Stimulated activated CD8-positive, alpha-beta memory T cell treated with anti-CD3 and anti-CD28 coated beads, Interleukin-15, amount 100 ng/mL, for 48 hours (primary cell): ENCODE results near the gene DDX4.
"Not testable (repeated sequence)": the region's sequence is repeated elsewhere in the genome, so short reads cannot be mapped to it uniquely, and the experiment has no call there.

Source experiments
- DNase-seq, 2 donors: peaks; one replicate each; pipeline ENCODE4 v3.0.0-alpha.2; 2020; ENCODE audit warnings: low read depth in 2 of 2

DDX4 gene

DNA sequence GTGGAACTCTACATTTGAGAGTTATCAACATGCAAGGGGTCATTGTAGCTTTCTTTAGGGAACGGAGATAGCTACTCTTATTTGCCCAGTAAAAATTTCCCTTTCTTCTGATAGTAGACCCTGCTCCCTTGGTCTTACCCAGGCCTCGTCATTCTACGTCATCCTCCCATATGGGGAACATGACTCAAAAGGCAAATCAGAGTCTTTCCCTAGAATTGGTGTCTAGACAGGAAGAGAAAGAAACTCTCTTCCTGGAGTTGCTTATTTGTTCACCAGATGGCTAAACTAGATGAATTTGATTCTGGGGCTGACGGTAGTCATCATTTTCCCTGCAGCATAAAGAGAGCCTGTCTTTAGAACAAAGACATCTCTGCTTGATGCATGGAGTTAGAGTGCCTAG, 13.6 kb upstream of the DDX4 start:
- DNase-seq = no peak

DNA sequence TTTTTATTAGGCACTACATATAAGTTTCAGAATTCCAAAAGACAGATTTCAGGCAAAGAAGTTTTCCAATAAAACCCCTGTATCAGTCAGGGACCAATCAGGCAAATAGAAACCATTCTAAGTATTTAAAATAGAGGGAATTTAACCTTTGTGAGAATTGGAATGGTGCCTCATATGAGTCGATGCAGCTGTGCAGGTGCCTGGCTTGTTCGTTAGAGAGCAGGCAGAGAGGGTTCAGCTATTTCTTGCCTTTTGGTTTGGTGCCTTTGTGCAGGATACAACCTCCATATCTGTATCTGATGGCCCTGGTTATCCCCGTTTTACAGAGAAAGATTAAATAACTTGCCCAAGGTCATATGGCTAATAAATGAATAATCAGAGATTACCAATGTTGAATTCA, 6.0 kb upstream of the DDX4 start:
- no peak for DNase-seq

DNA sequence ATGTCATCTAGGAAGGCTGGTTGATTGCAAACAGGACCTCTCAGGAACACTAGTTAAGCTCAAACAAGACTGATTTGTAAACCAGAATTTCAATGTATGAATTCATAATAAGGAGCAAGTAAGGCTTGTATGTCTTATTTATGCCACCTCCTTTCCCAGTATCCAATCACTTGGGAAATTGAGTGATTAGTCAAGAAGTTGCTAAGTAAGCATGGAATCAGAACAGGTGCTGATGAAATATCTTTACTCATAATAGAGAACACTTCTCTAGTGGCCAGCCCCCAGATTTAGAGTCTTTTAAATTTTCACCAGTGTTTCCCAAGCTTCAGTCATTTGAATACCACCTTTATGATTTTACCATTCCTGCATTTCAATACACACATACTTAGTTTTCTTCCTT, 5.3 kb upstream of the DDX4 start:
- DNase-seq = no peak

DNA sequence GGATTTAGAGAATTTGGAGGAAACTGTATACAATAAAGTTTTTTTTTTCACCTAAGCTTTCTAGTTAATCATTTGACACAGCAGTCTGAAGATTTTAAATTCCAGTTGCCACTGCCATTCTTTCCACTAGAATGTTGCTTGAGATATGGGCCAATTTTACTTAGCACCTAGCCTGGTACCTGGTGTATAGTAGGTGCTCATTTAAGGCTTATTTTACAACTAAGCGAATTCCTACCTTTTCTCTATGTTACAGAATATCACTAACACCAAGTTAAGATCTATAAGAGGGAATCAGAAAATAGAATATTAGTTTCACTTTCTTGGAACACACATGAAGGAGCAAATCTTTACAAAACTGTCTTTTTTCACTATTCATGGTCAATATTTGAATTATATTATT, 3.2 kb upstream of the DDX4 start:
- no peak for DNase-seq

DNA sequence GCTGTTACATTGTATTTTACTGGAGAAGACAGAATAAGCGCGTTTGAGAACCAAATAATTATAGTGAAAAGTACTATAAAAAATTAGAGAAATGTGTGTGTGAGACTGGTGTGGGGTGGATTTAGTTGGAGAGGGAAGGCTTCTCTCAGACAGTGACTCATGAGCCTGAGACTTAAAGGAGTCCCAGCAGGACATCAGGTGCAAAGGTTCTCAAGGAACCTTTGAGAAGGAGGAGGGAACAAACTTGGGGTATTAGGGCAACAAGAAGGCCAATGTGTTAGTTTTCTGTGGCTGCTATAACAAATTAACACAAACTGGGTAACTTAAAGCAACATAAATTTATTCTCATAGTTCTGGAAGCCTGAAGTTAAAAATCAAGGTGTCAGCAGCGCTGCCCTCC, 4.9 kb downstream of the DDX4 start:
- no peak for DNase-seq

DNA sequence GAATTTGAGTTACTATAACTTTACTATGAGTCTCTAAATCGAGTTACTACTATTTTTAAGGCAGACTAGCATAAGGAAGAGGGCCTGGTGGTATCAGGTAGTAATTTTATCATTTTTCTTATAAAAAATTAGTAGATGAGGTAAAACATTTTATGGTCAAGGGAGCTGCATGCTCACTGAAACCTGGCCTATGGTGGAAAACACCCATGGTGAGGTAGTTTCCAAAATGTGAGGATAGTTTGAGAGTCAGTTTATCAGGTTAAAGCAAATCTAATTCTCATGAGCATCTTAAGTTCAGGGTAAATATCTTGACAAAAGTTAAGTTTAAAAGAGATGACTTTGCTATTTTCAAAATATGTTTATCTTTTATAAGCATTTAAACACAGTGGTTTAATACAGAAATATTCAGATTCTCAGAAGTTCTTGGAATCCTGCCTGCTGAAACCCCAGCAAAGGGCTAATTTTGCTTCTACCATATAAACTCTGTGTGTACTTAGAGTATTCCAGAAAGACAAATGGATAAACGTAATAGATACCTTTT, 10.0 kb downstream of the DDX4 start:
- no peak for DNase-seq

DNA sequence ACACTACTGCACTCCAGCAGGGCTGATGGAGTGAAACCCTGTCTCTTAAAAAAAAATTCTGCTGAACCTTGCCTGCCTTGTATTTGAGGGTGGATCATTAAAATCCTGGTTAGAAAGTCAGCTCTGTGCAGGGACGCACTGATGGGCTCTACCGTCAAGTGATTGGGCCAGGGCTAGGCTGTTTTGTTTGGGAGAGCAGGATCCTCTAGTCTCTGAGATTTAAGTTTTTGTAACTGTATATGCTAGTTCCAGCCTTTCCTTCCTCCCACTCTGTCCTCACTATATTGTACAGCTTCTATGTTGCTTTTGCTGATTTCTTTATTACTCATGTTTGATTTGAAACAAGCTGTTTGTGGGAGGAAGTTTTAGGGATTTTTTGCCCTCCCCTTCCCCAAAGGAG, 11.5 kb downstream of the DDX4 start:
- no peak for DNase-seq

DNA sequence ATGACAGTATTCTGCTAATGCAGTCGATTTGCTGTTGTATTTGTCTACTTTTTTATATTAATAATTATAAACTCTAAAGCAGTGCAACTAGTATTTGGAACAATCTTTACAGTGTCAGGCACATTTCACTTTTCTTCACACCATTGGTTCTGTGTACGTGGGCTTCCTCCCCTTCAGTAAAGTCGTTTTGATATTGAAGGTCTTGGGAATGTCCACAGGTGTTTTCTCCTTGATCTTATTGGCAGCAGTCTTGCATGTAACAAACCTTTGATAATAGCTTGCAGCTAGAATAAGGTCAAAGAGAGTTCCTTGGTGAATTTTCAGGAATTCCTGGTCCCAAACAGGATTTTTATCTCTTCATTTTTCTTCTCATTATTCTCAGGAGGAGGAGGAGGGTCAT, 12.2 kb downstream of the DDX4 start:
- DNase-seq = no peak

DNA sequence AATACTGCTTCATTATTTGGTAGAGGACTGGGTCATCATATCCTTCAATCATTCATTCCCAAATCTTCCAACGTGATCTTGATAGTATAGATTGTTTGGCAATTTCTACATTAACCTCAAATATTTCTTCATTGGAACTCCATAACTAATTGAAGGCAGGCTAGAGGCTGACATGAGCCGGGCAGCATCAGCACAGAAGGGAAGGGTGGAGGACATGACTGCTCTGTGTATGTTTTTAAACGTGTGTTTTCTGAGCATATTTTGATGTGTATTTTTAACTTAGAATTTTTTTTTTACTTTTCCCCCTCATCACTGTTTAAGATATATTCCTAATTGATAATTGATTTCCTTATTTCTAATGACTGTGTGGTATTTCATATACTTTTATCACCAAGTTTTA, 12.6 kb downstream of the DDX4 start:
- DNase-seq = no peak

DNA sequence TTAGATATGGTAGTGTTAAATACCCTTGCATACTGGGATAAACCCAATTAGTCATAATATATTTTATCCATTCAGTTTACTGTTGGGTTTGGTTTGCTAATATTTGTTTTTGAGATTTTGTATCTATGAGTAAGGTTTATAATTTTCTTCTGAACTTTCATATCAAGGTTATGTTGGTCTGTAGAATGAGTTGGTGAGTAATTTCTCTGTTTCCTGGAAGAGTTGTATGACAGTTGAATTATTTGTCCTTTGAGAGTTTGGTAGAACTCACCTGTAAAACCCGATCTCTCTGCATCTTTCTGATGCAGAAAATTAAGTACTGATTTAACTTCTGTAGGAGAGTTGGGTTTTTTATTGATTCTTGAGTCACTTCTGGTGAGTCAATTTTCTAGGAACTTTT, 20.4 kb downstream of the DDX4 start:
- no peak for DNase-seq

DNA sequence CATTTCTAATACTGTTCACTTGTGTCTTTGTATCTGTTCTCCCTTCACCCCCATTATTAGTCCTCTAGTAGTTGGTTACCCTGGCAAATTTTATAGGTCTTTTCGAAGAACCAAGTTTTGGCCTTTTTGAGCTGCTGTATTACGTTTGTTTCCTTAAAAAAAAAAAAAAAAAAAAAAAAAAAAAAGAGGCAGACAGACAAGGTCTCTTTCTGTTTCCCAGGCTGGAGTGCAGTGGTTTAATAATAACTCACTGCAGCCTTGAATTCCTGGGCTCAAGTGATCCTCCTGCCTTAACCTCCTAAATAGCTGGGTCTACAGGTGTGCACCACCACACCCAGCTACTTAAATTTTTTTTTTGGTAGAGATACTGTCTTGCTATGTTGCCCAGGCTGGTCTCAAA, 20.9 kb downstream of the DDX4 start:
- DNase-seq = no peak

DNA sequence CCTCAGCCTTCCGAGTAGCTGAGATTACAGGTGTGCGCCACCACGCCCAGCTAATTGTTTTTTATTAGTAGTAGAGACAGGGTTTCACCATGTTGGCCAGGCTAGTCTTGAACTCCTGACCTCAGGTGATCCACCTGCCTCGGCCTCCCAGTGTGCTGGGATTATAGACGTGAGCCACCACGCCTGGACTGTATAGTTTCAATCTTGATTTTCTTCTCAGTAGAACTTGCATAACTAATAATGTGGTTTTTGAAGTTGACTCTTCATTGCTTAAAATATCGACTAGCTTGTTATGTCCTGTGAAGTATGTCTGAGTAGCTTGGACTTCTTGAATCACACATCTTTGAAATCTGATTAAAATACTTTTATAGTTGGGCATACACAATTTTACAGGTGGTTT, 23.9 kb downstream of the DDX4 start:
- not testable (repeated sequence) for DNase-seq

DNA sequence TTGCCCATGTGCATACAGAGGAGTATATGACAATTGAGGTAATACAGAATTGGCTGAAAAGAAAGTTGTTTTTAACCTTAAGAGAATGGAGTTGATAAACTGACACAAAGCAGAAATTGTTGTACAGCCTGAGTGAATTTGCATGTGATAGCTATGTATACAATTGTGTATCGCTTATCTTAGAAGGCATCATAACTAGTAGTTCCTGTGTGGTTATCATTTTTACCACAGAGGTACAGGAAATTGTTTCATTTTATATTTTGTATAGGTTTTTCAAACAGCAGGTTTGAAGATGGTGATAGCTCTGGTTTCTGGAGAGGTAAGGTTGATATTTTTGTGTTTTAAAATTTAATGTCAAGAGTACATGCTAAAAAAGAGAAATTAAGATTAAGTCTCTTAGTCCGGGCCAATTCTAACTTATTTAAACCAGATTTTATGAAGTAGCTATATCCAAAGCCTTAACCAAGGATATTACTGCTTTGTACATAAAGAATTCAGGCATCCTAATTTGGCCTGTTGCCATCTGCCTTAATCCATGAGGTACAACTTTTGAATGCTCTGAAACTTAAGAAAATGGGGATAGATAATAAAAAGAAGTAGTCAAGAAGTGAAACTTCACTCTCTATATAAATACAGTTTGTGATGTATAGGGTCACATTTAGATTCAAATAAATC, 26.0 kb downstream of the DDX4 start:
- DNase-seq = no peak

DNA sequence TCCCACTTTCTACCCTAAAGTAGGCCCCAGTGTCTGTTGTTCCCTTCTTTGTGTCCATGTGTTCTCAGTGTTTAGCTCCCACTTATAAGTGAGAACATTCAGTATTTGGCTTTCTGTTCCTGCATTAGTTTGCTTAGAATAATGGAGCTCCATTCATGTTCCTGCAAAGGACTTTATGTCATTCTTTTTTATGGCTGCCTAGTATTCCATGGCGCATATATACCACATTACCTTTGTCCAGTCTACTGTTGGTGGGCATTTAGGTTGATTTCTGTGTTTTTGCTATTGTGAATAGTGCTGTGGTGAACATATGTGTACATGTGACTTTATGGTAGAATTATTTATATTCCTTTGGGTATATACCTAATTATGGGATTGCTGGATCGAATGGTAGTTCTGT, 30.4 kb downstream of the DDX4 start:
- no peak for DNase-seq

DNA sequence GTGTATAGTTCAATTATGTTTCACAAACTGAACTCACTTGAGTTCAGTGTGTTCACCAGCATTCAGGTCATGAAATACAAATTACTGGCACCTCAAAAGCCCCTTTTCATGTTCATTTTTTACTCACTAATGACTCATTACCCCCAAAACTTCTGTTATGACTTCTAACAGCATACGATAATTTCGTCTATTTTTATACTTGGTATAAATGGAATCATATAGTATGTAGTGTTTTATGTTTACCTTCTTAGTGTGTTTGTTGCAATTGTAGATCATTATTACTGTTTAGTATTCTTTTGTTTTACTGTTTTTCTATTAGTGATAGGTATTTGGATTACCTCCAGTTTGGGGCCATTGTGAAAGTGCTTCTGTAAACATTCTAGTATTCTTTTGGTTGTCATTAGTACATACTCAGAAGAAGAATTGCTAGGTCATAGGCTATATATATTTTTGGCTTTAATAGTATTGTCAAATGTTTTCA, 33.4 kb downstream of the DDX4 start:
- DNase-seq = no peak

DNA sequence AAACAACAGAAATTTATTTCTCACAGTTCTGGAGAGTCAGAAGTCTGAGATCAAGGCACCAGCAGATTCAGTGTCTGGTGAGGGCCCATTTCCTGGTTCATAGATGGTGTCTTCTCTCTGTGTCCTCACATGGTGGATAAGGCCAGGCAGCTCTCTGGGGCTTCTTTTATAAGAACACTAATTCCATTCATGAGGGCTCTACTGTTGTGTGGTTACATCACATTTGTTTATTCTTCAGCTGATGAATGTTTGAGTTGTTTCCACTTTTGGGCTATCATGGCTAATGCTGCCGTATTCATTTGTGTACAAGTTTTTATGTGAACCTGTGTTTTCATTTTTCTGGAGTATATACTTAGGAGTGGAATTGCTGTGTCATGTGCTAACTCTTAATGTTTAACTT, 35.2 kb downstream of the DDX4 start:
- no peak for DNase-seq

DNA sequence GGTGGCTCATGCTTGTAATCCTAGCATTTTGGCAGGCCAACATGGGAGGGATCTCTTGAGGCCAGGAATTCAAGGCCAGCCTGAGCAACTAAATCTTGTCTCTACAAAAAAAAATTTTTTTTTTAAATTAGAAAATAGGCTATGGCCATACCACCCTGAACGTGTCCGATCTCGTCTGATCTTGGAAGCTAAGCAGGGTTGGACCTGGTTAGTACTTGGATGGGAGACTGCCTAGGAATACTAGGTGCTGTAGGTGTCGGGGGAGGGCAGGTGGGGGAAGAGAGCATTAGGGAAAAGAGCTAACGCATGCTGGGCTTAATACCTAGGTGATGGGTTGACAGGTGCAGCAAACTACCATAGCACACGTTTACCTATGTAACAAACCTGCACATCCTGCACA, 39.5 kb downstream of the DDX4 start:
- DNase-seq = no peak

DNA sequence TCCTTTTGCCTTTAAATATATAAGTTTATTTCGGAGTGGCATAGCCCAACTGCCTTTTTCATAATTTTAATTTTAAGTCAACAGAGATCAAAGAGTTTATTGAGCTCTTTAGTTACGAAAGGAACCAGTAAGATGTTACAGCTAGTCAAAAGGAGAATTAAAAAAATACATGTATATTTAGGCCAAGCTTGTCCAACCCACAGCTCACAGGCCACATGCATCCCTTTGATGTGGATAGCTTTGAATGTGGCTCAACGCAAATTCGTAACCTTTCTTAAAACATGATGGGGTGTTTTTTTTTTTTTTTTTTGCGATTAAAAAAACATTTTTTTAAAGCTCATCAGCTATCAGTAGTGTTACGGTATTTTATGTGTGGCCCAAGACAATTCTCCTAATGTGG, 63.1 kb downstream of the DDX4 start:
- DNase-seq = no peak

DNA sequence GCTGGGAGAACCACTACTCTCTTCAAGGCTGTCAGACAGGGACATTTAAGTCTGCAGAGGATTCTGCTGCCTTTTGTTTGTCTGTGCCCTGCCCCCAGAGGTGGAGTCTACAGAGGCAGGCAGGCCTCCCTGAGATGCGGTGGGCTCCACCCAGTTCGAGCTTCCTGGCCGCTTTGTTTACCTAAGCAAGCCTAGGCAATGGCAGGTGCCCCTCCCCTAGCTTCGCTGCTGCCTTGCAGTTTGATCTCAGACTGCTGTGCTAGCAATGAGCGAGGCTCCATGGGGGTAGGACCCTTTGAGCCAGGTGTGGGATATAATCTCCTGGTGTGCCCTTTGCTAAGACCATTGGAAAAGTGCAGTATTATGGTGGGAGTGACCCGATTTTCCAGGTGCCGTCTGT, 71.0 kb downstream of the DDX4 start:
- DNase-seq = not testable (repeated sequence)

DNA sequence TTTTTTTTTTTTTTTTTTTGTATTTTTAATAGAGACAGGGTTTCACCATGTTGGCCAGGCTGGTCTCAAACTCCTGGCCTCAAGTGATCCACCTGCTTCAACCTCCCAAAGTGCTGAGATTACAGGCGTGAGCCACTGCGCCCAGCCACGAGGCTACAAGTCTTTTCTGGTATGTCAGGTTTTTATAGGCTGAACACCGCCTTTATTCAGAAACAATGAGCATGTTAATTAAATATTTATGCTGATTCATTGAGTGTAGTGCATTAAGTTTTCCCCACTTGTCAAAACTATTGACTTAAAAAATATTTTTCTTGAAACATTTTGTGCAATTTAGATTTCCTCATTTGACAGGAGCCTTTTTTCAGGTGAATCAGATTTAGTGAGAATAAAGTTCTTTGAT, 78.1 kb downstream of the DDX4 start:
- not testable (repeated sequence) for DNase-seq

DNA sequence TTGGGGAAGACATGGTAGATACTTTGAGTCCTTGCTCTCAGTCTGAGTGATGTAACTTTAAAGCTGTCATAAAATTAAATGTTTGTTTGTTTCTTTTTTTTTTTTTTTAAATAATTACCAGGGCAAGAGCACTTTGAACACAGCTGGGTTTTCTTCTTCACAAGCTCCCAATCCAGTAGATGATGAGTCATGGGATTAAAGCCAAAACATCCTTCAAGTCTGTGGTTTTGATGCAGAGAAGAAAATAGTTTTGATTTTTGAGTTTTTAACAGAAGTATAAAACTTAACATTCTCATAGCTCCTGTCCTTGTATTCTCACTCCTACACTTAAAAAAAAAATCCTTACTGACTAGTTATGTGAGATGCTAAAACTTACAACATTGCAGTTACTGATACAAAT, 78.5 kb downstream of the DDX4 start:
- DNase-seq = no peak

DNA sequence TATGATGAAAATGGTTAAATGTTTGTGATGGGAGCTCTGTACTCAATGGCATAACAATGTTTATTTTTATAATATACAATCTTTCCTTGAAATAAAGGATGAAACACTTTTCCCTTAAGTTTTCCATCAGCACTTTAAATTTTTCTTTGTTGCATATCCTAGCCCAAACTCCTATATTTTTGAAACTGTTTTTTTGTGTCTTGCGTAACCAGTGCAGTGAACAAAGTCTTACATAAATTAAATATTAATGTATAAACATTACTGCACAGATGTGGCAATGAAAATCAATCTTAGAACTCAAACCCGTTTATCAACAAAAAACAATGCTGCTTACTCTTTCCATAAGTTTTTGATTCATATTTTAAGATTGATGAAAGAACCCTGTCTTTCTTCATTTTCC, 79.2 kb downstream of the DDX4 start:
- no peak for DNase-seq

DNA sequence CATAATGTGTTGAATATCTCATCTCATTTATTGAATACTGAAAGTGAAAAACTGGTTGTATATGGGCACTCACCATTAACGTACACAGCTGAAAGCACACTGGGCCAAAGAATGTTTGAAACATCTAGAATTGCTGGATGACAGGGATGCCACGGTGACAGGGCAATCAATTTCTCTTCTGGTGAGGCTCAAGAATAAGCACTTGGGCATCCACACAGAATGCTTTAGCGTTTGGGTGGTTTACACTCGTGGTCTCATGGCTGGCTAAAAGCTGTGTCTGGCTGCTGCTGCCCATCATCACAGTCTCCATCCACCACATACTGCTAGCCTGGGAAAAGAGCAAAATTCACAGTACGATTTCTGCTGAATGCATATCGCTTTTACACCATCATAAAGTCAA, 82.6 kb downstream of the DDX4 start:
- no peak for DNase-seq
